PC-3 (cell line): Measurements from ENCODE around the gene ACOT11.

ENCODE experiments used
- EZH2phosphoT487 ChIP-seq: fragments of 300-600 bp; sonication (generic); IDR thresholded peaks from 2 replicates; pipeline ENCODE4 v1.6.1; 2018; ENCODE audit warnings: mild to moderate bottlenecking, antibody characterized with exemption, low read length, borderline replicate concordance
- TF ChIP-seq, protein P1 (sequence below): fragments of 300-600 bp; sonication (generic); conservative IDR thresholded peaks from 2 replicates; pipeline ENCODE4 v1.5.1; 2017; ENCODE audit warnings: antibody characterized with exemption, low read depth, mild to moderate bottlenecking, low read length

DNA sequence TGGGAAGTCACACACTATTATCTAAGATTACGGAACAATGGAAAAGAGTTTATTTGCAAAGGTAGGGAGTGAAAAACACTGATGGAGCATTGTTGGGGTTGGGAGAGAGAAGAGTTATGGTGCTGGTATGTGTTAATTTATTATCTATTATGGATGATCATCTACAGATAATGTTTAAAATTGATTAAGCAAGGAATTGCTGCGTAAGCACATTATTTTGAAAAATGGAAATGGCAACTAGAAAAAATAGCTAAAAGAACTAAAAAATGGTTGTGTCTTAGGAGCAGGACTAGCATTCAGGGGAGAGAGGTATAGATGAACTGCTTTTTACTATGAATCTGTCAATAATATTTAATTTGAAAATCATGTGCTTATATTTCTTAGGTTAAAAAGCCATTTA is 16.0 kb upstream of the ACOT11 start:
- TF ChIP-seq, protein P1, sequence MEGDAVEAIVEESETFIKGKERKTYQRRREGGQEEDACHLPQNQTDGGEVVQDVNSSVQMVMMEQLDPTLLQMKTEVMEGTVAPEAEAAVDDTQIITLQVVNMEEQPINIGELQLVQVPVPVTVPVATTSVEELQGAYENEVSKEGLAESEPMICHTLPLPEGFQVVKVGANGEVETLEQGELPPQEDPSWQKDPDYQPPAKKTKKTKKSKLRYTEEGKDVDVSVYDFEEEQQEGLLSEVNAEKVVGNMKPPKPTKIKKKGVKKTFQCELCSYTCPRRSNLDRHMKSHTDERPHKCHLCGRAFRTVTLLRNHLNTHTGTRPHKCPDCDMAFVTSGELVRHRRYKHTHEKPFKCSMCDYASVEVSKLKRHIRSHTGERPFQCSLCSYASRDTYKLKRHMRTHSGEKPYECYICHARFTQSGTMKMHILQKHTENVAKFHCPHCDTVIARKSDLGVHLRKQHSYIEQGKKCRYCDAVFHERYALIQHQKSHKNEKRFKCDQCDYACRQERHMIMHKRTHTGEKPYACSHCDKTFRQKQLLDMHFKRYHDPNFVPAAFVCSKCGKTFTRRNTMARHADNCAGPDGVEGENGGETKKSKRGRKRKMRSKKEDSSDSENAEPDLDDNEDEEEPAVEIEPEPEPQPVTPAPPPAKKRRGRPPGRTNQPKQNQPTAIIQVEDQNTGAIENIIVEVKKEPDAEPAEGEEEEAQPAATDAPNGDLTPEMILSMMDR: no peak
- TF ChIP-seq EZH2phosphoT487: no peak
